Thyroid gland (tissue), 4 donors: ENCODE results near the gene WASF3. TPM values are rescaled to one million over a fixed set of nuclear protein-coding genes. Genes with fewer than 3 reads are reported as not detected.
A peak's percentile ranks its signal among the peaks of the same experiment; 100 is the strongest.

Source experiments
- DNase-seq, 2 donors: peaks; one replicate each; pipeline ENCODE4 v3.0.0-alpha.2; 2019
- H3K27ac ChIP-seq, 3 donors: fragments of 200-600 bp; sonication (generic); 1 replicate in 2 of 3; 2 replicates in 1 of 3; pipeline ENCODE4 v1.5.1; 2016 to 2019; ENCODE audit warnings: mild to moderate bottlenecking in 1 of 3, moderate library complexity in 1 of 3
- H3K27me3 ChIP-seq: fragments of 200-600 bp; sonication (generic); one replicate; pipeline ENCODE4 v1.5.1; 2019
- H3K36me3 ChIP-seq, 2 donors: fragments of 200-600 bp; sonication (generic); one replicate each; pipeline ENCODE4 v1.5.1; 2016 to 2019
- H3K4me1 ChIP-seq, 2 donors: fragments of 200-600 bp; sonication (generic); one replicate each; pipeline ENCODE4 v1.5.1; 2017 to 2019
- H3K4me3 ChIP-seq, 3 donors: fragments of 200-600 bp; sonication (generic); replicated peaks in 1 of 3; 1 replicate in 2 of 3; 2 replicates in 1 of 3; pipeline ENCODE4 v1.5.1; 2016; ENCODE audit warnings: mild to moderate bottlenecking in 1 of 3
- H3K9me3 ChIP-seq: fragments of 200-600 bp; sonication (generic); one replicate; pipeline ENCODE4 v1.5.1; 2017
- POLR2A ChIP-seq, 2 donors: fragments of 450-650 bp; IDR thresholded peaks; one replicate each; pipeline ENCODE4 v1.6.1; 2017; ENCODE audit warnings: antibody characterized with exemption in 2 of 2, mild to moderate bottlenecking in 2 of 2, moderate library complexity in 1 of 2
- WGBS, 2 donors: methylation state at CpG; one replicate each; pipeline ENCODE4 v1.1.5; 2017; 5-methylcytosine and 5-hydroxymethylcytosine counted together
- intact Hi-C: fragments of 100-400 bp; cut with DNase I; formaldehyde crosslinking; loops from one replicate; pipeline ENCODE4 v1.15.1; 2023
- total RNA-seq, 4 donors: library from RNA; depleted of rRNA; stranded (reverse); fragments of >200 nt; gene quantifications; one replicate each; pipeline ENCODE4 v1.2.3, GENCODE V29; 2016
- TF ChIP-seq, protein P1 (sequence below), 6 experiments: fragments of 200-600 bp in 3 of 6; fragments of 450-650 bp in 3 of 6; sonication (generic) in 3 of 6; IDR thresholded peaks; one replicate each; pipeline ENCODE4 v1.5.1; 2016 to 2019; ENCODE audit warnings: antibody characterized with exemption in 6 of 6, mild to moderate bottlenecking in 2 of 6, inconsistent platforms in 1 of 6, moderate library complexity in 1 of 6

The WASF3 gene
- total RNA-seq, 4 donors from 2014 or later = 41.0 to 56.1 (median 48.6) TPM

DNA sequence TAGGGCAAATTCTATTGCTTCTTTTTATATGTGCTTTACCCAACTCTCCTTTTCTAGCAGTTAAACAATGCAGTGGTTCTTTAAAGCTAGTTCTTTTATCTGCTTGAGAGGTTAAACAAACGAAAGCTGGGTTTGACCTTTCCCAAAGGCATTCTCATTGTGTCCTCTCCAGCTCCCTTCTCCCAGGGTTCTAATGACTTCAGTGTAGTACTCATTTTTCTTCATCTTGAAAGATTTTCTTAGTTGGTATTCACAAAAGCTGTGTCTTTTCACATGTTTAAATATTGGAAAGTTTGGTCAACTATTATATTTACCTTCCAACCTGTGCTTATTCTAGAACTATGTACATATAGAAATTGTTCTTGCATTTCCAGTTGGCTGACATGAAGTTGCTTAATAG, 1.5 kb downstream of the WASF3 start:
- TF ChIP-seq, protein P1, sequence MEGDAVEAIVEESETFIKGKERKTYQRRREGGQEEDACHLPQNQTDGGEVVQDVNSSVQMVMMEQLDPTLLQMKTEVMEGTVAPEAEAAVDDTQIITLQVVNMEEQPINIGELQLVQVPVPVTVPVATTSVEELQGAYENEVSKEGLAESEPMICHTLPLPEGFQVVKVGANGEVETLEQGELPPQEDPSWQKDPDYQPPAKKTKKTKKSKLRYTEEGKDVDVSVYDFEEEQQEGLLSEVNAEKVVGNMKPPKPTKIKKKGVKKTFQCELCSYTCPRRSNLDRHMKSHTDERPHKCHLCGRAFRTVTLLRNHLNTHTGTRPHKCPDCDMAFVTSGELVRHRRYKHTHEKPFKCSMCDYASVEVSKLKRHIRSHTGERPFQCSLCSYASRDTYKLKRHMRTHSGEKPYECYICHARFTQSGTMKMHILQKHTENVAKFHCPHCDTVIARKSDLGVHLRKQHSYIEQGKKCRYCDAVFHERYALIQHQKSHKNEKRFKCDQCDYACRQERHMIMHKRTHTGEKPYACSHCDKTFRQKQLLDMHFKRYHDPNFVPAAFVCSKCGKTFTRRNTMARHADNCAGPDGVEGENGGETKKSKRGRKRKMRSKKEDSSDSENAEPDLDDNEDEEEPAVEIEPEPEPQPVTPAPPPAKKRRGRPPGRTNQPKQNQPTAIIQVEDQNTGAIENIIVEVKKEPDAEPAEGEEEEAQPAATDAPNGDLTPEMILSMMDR (IDR thresholded peaks at IDR 0.05) = no peak
- TF ChIP-seq POLR2A (IDR thresholded peaks at IDR 0.05) = no peak
- H3K36me3 ChIP-seq = no peaks in the 10 kb centered on the region
- intact Hi-C loops = loop anchor here (10.0 kb wide), 1 partner anchor 46 kb away; no protein-coding TSS in a partner anchor
- H3K9me3 ChIP-seq = no peaks in the 10 kb centered on the region
- H3K27me3 ChIP-seq = no peaks in the 10 kb centered on the region
- DNase-seq = no peak
- H3K4me3 ChIP-seq = peak overlapping the region in 2 of 3 donors; percentile 37 to 93
- H3K27ac ChIP-seq = no peak overlapping the region
- WGBS, 2 donors = 16 to 24% methylated on average over 1 of the region's 1 CpG
- H3K4me1 ChIP-seq = peaks cover 18 to 23% of the 10 kb centered on the region in 2 donors

DNA sequence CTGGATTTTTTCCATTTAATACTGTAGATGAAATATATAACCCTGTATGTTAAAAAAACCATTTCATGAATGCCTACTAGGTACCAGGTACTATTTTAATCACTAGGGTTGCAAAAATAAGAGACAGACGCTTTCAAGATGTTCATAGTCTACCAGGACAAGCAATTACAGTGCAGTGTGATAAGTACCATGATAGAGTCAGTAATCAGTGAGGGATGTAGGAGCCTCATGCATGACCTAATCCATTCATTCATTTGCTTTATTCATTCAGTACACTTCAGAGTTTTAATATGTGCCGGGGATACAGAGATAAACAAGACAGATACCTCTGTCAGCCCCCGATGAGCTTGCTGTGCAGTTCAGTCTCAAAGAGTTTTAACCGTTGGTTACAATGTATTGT, 3.0 kb downstream of the WASF3 start:
- H3K4me1 ChIP-seq = peaks cover 22 to 23% of the 10 kb centered on the region in 2 donors
- no peak for DNase-seq
- no peaks in the 10 kb centered on the region for H3K27me3 ChIP-seq
- H3K9me3 ChIP-seq = no peaks in the 10 kb centered on the region
- H3K27ac ChIP-seq = no peak overlapping the region
- no peak overlapping the region for H3K4me3 ChIP-seq
- H3K36me3 ChIP-seq = no peaks in the 10 kb centered on the region
- 89 to 95% methylated on average over 4 of the region's 4 CpGs for WGBS, 2 donors
- no peak for TF ChIP-seq POLR2A (IDR thresholded peaks at IDR 0.05)
- TF ChIP-seq, protein P1 (IDR thresholded peaks at IDR 0.05) = no peak
- intact Hi-C loops = no loop called here

DNA sequence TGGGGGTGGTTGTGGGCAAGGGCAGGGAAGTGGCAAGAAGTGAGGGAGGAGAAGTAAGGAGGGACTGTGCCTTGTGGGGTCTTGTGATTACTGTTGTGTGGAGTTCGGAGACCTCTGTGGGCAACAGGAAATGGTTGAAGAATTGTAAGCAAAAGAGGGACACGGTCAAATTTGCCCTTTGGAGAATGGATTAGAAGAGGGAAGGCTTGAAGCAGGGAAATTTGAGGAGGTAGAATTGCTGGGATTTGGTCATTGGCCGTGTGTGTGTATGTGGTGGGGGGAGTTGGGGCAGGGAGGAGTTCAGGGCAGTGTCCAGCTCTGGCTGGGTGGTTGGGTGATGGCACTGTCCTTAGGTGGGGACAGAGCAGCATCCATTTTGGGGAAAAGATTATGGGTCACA, 3.6 kb downstream of the WASF3 start:
- DNase-seq = no peak
- H3K4me3 ChIP-seq = no peak overlapping the region
- WGBS, 2 donors = 68 to 77% methylated on average over 3 of the region's 3 CpGs
- TF ChIP-seq, protein P1 (IDR thresholded peaks at IDR 0.05) = no peak
- TF ChIP-seq POLR2A (IDR thresholded peaks at IDR 0.05) = no peak
- peaks cover 22 to 23% of the 10 kb centered on the region in 2 donors for H3K4me1 ChIP-seq
- no peaks in the 10 kb centered on the region for H3K36me3 ChIP-seq
- intact Hi-C loops = no loop called here
- no peaks in the 10 kb centered on the region for H3K9me3 ChIP-seq
- H3K27me3 ChIP-seq = no peaks in the 10 kb centered on the region
- H3K27ac ChIP-seq = peak overlapping the region in 1 of 3 donors; percentile 22

DNA sequence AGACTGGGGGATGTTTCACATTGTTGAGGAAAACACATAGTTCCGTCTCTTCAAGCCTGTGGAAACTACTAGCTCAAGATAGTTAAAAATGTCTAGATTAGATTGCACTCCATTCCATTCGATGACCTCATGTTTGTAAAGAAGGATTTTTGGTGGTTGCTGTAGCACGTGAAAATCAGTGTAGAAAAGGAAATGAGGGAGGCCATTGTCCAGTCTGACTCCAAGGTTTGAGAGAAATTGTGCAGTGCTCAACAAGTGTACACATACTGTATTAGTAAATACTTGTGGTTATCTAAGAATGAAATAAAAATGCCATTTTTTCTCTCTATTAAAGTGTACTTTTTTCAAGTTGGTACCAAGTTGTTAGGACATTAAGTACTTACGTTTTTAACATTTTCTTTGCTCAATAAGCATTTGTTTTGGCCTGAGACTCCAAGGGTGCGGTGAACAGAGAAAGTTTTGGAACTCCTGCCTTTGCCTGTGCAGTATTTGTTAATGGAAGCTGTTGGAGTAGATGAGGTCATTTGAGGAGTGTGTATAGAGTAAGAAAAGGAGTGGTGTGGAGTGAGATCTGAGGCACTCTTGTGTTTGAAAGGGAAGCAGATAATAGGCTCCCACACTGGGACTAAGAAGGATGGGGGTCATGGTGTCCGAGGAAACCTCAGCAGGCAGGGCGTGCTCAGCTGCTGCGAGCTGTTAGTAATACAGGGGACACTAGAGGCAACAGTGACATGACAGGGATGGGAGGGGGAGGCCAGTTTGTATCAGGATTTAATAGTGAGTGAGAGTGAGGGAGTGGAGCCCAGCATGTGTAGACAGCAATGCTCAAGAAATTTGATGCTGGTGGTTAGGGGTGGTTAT, 4.4 kb downstream of the WASF3 start:
- intact Hi-C loops = no loop called here
- Histone ChIP-seq H3K9me3 (no peaks in the 10 kb centered on the region), H3K27me3 (no peaks in the 10 kb centered on the region), H3K27ac (peak overlapping the region in 2 of 3 donors; percentile 22 to 31), H3K4me1 (peaks cover 23 to 24% of the 10 kb centered on the region in 2 donors), H3K36me3 (no peaks in the 10 kb centered on the region), H3K4me3 (no peak overlapping the region)
- DNase-seq = no peak
- 56 to 58% methylated on average over 8 of the region's 8 CpGs for WGBS, 2 donors
- TF ChIP-seq, protein P1 (IDR thresholded peaks at IDR 0.05) = no peak

DNA sequence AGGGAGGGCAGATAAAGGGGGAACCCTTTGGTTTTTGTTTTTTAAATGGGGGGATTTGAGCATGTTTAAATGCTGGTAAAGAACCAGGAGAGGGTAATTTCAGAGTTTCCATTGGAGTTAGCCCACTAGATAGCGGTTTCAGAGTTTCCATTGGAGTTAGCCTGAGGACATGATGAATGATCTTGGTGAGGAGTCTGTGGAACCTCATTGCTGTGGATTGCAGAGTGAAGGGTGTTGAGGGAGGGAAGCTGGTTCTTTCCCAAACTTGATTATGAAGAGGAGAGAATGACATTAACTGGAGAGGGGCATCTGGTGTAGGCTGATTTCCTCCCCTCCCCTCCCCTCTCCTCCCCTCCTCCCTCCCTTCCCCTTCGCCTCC, 5.0 kb downstream of the WASF3 start:
- Histone ChIP-seq H3K4me3 (no peak overlapping the region), H3K27me3 (no peaks in the 10 kb centered on the region), H3K27ac (peak overlapping the region in 1 of 3 donors; percentile 22), H3K4me1 (peaks cover 28 to 30% of the 10 kb centered on the region in 2 donors), H3K36me3 (no peaks in the 10 kb centered on the region), H3K9me3 (no peaks in the 10 kb centered on the region)
- TF ChIP-seq, protein P1 (IDR thresholded peaks at IDR 0.05) = no peak
- no peak for TF ChIP-seq POLR2A (IDR thresholded peaks at IDR 0.05)
- DNase-seq = no peak
- 42 to 59% methylated on average over 2 of the region's 2 CpGs for WGBS, 2 donors
- intact Hi-C loops = no loop called here
